ENCODE results near the gene NEMP1.

Gene NEMP1

DNA sequence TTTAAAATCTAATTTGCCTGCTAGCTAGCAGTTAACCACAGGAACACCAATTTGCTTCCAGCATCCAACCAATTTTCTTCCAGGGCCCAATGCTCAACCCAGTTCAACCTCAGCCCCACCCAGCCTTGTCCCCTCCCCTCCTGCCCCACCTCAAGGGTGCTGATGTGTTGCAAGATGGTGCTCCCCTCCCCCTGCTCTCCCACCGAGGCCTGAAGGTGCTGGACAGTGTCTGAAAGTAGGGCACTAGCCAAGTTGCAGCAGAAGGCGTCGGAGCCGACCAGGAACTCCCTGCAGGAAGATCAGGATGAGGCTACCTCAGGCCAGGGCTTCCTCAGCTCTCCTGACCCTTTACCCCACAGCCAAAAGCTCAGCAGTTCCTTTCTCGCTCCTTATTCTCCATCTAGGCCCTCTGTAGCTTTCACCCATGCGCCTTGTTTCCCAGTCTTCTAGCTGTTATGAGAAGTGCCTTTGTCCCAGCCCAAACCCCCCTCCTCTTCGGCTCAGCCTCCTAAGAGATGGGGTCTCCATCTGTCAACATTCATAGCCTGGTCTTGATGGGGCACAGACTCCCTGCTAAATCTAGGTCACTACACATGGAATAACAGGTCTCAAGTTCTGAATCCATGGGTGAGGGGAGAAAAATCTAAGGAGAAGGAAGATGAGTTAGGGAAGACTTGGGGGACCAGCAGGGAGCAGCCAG lies 29.0 kb upstream of the NEMP1 start:
- DNase-seq: no peak

GRCh38 chr12:57106021-57106708 lies 27.6 kb upstream of the NEMP1 start:
- no peak for DNase-seq

GRCh38 chr12:57105011-57105753 lies 26.6 kb upstream of the NEMP1 start:
- no peak for DNase-seq

DNA sequence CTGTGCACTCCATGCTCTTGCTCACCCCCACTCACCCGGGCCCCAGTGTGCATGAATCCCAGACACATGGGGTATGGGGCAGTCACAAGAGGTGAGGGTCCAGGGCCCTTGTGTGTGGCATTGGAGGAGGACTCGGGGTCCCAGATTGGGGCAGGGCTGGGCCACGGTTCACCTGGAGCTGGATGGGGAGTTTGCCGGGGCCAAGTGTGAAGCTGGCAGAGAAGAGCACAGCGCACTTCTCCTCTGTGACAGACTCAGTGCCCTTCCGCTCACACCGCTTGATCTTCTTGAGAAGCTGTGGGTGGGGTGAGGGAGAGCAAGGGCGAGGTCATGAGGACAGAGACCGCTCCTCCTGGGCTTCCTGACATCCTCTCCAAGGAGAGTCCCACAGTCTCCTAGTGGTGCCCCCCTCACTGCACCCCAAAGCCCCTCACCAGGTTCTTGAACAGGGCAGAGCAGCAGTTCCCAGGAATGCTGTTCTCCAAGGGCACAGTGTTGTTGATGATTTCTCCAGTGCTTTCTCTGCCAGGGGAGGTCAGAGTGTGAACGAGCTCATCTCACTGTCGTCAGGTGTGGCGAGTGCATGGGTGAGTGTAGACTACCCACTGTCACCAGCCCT lies 25.8 kb upstream of the NEMP1 start:
- DNase-seq: no peak

GRCh38 chr12:57103856-57104255 lies 25.3 kb upstream of the NEMP1 start:
- no peak for DNase-seq

- DNase-seq: peak; percentile 77
These were observed 23.5 kb upstream of the NEMP1 start for GRCh38 chr12:57101892-57102695.

DNA sequence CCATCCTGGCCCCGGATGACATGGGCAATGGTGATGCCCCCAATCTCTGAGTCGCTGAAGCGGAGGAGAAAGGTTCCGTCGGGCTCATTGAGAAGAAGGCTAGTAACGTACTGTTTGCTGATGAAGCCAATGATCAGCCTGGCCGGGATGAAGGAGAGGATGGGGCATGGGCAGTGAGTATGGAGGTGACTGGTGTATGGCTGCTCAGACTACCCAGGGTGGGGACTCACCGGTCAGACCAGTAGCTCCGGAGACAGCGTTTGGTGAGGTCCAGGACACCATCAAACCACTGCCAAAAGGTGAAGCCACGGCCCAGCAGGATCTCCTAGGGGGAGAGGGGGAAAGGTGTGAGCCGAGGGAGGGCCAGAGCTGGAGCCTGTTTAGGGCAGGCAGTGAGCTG lies 21.2 kb upstream of the NEMP1 start:
- no peak for DNase-seq

DNA sequence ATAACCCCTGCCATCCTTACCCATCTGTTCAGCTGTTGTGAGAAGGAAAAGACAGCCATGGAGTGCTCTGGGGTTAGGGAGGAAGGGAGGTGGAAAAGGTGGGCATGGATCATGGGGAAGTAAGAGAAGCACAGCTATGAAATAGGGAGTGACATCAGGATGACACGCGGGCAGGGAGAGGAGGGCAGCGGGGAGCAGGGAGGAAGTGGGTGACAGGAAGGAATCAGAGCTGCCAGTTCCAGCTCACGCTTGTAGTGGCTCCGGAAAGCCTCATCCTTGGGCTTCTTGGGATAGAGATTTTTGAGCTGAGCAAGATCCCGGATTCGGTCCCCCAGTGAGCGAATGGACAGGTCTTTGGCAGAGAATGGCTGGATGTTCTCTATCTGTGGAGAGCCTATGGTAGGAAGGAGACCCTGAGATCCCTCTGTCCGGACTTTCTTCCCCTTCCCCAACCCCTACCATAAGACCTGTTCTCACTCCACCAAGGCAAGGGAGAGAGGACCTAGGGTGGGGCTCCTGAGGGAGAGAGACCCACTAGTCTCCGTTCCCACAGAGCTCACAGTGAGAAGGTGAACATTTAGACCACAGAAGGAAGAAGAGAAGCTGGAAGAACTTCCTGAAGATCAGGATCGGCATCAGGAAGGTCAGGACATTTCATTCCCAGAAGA lies 20.6 kb upstream of the NEMP1 start:
- DNase-seq: no peak

DNA sequence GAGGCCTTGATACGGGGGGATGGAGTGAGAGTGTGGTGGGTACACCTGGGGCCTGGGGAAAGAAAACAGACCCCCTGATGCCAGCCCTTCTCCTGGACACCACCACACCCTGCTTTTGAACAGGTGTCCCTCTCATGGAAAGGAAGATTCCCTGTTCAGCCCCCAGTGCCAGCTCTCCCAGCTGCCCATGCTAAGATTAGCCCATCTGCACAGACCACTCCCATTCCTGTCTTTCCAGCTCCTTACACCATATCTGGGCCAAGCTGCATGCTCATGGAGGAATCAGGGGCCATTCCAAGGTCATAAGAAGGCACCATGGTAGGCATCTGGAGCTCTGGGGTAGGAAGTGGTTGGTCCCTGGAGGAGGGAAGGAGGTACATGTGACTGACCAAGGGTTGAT lies 20.0 kb upstream of the NEMP1 start:
- DNase-seq: no peak

GRCh38 chr12:57097554-57097835 lies 18.9 kb upstream of the NEMP1 start:
- DNase-seq: no peak

GRCh38 chr12:57096748-57097553 lies 18.4 kb upstream of the NEMP1 start:
- no peak for DNase-seq

GRCh38 chr12:57096099-57096572 lies 17.5 kb upstream of the NEMP1 start:
- DNase-seq: no peak

- DNase-seq: no peak
These were observed 16.8 kb upstream of the NEMP1 start for GRCh38 chr12:57095440-57095839.

DNA sequence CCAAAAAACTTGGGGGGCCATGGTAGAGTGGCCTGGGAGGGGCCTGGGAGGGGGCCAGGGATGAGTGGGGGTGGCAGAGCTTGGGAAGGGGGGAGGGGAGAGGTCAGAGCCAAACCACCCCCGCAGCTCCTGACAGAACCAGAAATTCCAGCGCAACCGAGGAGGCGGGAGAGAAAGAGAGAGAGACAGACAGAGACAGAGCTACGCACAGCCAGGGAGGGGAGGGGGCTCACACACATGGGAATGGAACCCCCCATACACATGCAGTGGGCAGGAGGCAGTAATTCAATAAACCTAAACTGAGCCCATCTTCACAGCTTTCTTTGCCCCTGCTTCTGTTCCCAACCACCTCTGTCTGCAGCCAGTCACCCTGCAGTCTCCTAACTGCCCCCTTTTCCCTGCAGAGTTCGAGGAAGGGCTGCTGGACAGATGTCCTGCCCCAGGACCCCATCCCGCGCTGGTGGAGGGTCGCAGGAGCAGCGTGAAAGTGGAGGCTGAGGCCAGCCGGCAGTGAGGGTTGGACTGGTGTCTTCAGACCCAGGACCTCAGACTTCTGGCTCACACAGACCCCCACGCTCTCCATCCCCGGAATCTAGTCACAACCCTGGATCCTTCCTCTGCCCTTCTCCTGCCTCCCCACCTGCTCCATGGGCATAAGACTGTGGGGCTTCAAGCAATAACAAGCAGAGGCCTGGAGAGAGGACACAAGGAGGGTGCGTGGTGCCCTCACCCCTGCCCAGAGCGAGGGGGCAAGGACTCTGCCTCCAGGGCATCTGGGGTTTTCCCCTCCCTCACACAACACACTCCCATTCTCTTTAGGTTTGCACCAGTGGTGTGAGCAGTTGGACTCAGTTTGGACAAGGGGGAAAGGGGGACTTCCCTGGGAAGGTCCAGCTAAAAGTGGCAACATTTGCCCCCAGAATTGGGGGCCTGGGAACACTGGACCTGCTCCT lies 15.9 kb upstream of the NEMP1 start:
- DNase-seq: no peak

DNA sequence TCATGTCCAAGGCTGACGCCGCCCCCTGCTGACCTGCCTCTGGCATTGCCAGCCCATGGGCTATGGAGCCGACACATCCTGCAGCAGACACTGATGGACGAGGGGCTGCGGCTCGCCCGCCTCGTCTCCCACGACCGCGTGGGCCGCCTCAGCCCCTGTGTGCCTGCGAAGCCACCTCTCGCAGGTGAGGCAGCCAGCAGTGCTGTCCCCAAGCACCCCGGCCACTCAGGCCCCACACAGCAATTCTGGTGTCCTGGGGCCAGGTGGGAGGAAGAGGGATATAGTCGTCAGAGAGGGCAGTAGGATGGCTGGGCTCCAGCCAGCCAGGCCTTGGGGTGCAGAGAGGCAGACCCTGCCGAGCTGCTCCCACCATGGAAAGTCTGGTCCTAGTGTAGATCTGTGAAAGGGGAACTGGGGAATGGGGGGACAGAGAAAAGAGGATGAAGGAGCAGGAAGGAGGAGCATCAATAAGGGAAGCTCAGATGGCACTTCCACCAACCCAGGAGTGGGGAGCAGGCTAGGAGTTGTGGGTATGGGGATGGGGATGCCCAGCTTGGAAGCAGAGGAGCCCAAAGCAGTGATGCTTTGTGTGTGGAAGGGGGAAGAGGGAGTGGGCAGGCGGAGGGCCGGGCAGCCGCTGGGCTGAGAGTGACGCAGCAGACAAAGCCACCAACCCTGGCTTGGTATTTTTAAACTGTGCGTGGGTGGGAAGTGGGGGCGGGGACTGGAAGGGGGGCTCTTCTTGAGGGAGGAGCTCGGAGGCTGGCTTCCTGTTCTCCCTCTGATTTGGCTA lies 15.0 kb upstream of the NEMP1 start:
- peak; percentile 33 for DNase-seq

GRCh38 chr12:57092876-57093414 lies 14.4 kb upstream of the NEMP1 start:
- DNase-seq: no peak

GRCh38 chr12:57092529-57092862 lies 13.9 kb upstream of the NEMP1 start:
- no peak for DNase-seq

DNA sequence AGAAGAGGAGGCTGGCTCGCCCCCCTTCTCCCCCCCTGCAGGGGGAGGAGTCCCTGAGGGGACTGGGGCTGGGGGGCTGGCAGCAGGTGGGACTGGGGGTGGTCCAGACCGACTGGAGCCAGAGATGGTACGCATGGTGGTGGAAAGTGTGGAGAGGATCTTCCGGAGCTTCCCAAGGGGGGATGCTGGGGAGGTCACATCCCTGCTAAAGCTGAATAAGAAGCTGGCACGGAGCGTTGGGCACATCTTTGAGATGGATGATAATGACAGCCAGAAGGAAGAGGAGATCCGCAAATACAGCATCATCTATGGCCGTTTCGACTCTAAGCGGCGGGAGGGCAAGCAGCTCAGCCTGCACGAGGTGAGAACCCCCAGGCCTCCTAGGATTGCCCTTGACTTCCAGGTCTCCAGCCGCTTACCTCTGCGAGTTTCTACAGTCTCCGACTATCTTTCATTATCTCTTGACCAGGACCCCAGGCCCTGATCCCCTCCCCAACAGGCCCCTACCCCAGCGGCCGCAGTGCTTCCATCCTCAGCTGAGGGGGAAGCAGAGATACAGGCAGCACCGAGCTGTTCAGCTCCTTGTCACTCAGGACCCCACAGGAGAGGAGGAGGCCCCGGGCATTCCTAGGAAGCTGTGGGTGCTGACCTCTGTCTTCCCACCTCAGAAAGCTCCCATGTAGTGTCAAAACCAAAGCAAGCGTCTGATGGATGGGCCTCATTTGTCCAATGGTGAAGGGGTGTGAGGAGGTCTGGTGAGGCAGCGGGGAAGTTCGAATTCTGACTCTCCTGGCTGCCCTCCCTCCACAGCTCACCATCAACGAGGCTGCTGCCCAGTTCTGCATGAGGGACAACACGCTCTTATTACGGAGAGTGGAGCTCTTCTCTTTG lies 13.3 kb upstream of the NEMP1 start:
- no peak for DNase-seq
